Tibial artery (tissue), 4 donors: ENCODE data around the gene KRT77.
A peak's percentile ranks its signal among the peaks of the same experiment; 100 is the strongest.

ENCODE experiments used
- DNase-seq, 2 donors: peaks; one replicate each; pipeline ENCODE4 v3.0.0-alpha.2; 2019
- H3K27ac ChIP-seq, 2 donors: fragments of 200-600 bp; sonication (generic) in 1 of 2; 1 replicate in 1 of 2; 2 replicates in 1 of 2; pipeline ENCODE4 v1.5.1; 2018 to 2019; ENCODE audit warnings: mild to moderate bottlenecking in 1 of 2
- H3K27me3 ChIP-seq, 2 donors: fragments of 200-600 bp; sonication (generic) in 1 of 2; one replicate each; pipeline versions ENCODE4 v1.5.1 to v1.6.0; 2016 to 2019
- H3K36me3 ChIP-seq, 3 donors: fragments of 200-600 bp; sonication (generic) in 2 of 3; one replicate each; pipeline ENCODE4 v1.5.1; 2016 to 2019; ENCODE audit warnings: mild to moderate bottlenecking in 2 of 3
- H3K4me1 ChIP-seq, 4 donors: fragments of 200-600 bp; sonication (generic) in 2 of 4; 1 replicate in 3 of 4; 2 replicates in 1 of 4; pipeline ENCODE4 v1.5.1; 2016 to 2019
- H3K4me3 ChIP-seq, 2 donors: fragments of 200-600 bp; sonication (generic) in 1 of 2; 1 replicate in 1 of 2; 2 replicates in 1 of 2; pipeline ENCODE4 v1.5.1; 2018 to 2019; ENCODE audit warnings: mild to moderate bottlenecking in 2 of 2
- H3K9me3 ChIP-seq, 3 donors: fragments of 200-600 bp; sonication (generic) in 1 of 3; one replicate each; pipeline ENCODE4 v1.5.1; 2016 to 2019
- CTCF ChIP-seq, 2 experiments: fragments of 200-600 bp in 1 of 2; fragments of 450-650 bp in 1 of 2; IDR thresholded peaks; one replicate each; pipeline ENCODE4 v1.5.1; 2017 to 2019; ENCODE audit warnings: antibody characterized with exemption in 2 of 2, mild to moderate bottlenecking in 1 of 2, moderate library complexity in 1 of 2
- intact Hi-C: fragments of 100-400 bp; cut with DNase I; formaldehyde crosslinking; loops from one replicate; pipeline ENCODE4 v1.15.0; 2023; ENCODE audit warnings: low total_unique reads

KRT77 gene

DNA sequence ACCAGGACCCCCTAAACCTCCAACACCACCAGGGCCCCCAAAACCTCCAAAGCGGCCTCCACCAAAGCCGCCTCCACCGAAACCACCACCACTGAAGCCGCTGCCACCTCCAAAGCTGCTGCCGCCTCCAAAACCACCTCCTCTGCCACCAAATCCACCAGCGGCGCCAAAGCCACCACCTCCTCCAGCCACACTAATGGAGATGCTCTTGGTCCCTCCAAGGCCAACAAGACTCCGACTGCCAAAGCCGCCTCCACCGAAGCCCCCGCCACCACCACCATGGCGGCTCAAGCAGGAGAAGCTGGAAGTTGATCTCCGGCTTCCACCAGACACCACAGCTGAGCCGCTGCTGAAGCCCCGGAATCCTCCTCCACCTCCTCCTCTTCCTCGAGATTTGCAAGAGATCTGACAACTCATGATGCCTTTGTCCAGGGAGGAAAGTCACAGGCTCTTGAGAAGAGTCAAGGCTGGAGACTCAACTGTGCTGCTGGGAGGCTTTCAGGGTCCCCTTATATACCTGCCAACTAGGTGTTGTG, 51.5 kb downstream of the KRT77 start, which contains the start of gene KRT2:
Gene KRT2, minus strand, starts transcription at position 486 of the 536 bp plus-strand sequence. Its CDS starts 69 bp downstream, at position 417.
- Histone ChIP-seq H3K27ac (no peak within 1 kb of the TSS), H3K9me3 (no peaks in the 10 kb centered on the region), H3K4me1 (peaks cover 0 to 7% (median 2%) of the 10 kb centered on the region in 4 donors), H3K27me3 (peaks cover 0 to 11% of the 10 kb centered on the region in 2 donors), H3K36me3 (no peaks in the 10 kb centered on the region), H3K4me3 (peak within 1 kb of the TSS in 1 of 2 donors; percentile 12)
- no peak for TF ChIP-seq CTCF (IDR thresholded peaks at IDR 0.05)
- intact Hi-C loops = no loop called here
- no peak for DNase-seq

- no peak overlapping the region for H3K27ac ChIP-seq
- H3K36me3 ChIP-seq = no peaks in the 10 kb centered on the region
- TF ChIP-seq CTCF (IDR thresholded peaks at IDR 0.05) = no peak
- peaks cover 0 to 7% (median 2%) of the 10 kb centered on the region in 4 donors for H3K4me1 ChIP-seq
- peak overlapping the region in 1 of 2 donors; percentile 12 for H3K4me3 ChIP-seq
- no peaks in the 10 kb centered on the region for H3K9me3 ChIP-seq
- intact Hi-C loops = no loop called here
- no peak for DNase-seq
- peaks cover 0 to 10% of the 10 kb centered on the region in 2 donors for H3K27me3 ChIP-seq
These were observed 52.7 kb downstream of the KRT77 start for GRCh38 chr12:52650520-52651081.

DNA sequence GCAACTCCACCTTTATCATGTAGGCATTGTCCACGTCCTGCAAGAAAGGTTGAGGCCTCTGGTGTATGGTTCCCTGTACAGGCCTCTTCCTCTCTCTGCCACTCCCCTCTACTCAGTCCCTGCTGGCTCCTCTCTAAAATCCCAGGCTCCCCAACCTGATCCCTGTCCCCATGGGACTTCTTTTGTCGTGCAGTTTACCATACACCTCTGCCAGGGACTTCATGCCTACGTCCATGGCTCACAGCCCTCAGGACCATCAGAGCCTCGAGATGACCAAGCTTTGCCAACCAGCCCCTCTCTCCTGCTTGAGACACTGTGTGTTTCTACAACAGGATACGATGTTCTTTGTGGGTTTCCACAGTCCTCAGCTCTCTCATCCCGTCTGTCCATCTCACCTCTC, 54.3 kb downstream of the KRT77 start:
- Histone ChIP-seq H3K4me3 (no peak overlapping the region), H3K9me3 (no peaks in the 10 kb centered on the region), H3K4me1 (peaks cover 0 to 7% (median 2%) of the 10 kb centered on the region in 4 donors), H3K36me3 (no peaks in the 10 kb centered on the region), H3K27me3 (peaks cover 0 to 6% of the 10 kb centered on the region in 2 donors), H3K27ac (no peak overlapping the region)
- intact Hi-C loops = no loop called here
- DNase-seq = no peak
- TF ChIP-seq CTCF (IDR thresholded peaks at IDR 0.05) = no peak

DNA sequence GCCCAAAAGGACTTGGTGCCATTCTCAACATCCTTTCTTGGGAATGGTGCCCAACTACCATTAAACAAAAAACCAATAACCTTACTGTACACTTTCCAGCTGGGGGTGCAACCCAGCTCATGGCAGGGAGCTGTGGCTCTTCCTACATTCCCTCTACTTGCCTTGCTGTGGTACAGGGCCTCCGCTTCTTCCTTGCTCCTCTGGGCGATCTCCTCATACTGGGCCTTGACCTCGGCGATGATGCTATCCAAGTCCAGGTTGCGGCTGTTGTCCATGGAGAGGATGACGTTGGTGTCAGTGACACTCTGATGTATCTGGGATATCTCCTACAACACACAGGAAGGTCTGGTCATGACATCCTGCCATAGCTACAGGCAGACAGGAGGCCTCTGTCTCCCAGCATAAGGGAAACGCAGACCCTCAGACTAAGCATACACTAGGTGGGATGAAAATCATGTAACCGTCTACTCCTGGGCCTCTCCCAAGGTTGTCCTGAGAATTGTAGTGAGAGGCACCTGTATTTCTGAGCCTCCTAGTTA, 55.2 kb downstream of the KRT77 start:
- DNase-seq = no peak
- Histone ChIP-seq H3K4me1 (peaks cover 0 to 7% (median 2%) of the 10 kb centered on the region in 4 donors), H3K36me3 (no peaks in the 10 kb centered on the region), H3K27ac (no peak overlapping the region), H3K27me3 (peaks cover 0 to 14% of the 10 kb centered on the region in 2 donors), H3K4me3 (no peak overlapping the region), H3K9me3 (no peaks in the 10 kb centered on the region)
- no peak for TF ChIP-seq CTCF (IDR thresholded peaks at IDR 0.05)
- intact Hi-C loops = no loop called here

- H3K27me3 ChIP-seq = peaks cover 0 to 15% of the 10 kb centered on the region in 2 donors
- peaks cover 0 to 7% (median 2%) of the 10 kb centered on the region in 4 donors for H3K4me1 ChIP-seq
- H3K27ac ChIP-seq = no peak overlapping the region
- no peaks in the 10 kb centered on the region for H3K36me3 ChIP-seq
- no peak for TF ChIP-seq CTCF (IDR thresholded peaks at IDR 0.05)
- no peak overlapping the region for H3K4me3 ChIP-seq
- intact Hi-C loops = no loop called here
- H3K9me3 ChIP-seq = no peaks in the 10 kb centered on the region
- DNase-seq = no peak
These were observed 55.7 kb downstream of the KRT77 start for GRCh38 chr12:52647601-52648000.
